PC-9 (cell line): ENCODE data around the gene WSCD1.

Source experiments
- CTCF ChIP-seq: fragments of 200-600 bp; sonication (generic); conservative IDR thresholded peaks from 2 replicates; pipeline ENCODE4 v1.6.1; 2017; ENCODE audit warnings: mixed run types, antibody characterized with exemption, mild to moderate bottlenecking, moderate library complexity
- EZH2 ChIP-seq: fragments of 200-600 bp; sonication (generic); IDR thresholded peaks from 2 replicates; pipeline ENCODE4 v1.8.0; 2017; ENCODE audit warnings: antibody characterized with exemption, low read depth

- TF ChIP-seq CTCF, result no peak
- no peak for TF ChIP-seq EZH2
Observed at GRCh38 chr17:6164996-6165395, 94.8 kb downstream of the WSCD1 start.
